ENCODE results near the gene ZNF425.
"Not testable (repeated sequence)": the region's sequence is repeated elsewhere in the genome, so short reads cannot be mapped to it uniquely, and the experiment has no call there.

ZNF425 gene

GRCh38 chr7:149133028-149133710 is 7.0 kb upstream of the ZNF425 start:
- DNase-seq (ENCODE audit: low spot score), result no peak

DNA sequence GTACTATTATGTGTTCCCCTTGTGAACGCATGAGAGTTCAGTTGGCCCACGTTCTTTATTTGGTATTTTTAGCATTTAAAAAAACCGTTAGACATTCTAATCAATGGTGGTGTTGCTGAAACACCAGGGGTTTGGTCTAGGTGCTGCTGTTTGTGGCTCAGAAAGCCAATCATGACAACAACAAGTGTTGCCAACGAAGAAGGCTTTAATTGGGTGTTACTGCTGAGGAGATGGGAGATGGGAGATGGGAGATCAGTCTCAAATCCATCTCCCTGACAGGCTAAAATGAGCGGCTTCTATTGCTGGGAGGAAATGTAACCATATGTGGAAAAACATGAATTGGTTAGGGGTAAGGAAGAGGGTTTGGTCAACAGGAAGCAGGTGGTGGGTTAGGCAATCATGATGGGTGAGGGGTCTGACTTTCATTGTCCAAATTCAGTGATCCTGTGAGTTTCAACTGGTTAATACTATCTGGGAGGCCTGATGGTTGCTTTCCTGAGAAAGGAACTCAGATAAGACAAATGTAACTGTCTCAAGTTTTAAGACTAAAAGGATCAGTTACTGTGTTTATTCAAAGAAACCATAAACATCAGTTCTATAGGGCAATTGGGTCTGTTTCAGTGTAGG is 4.6 kb upstream of the ZNF425 start:
- no peak for DNase-seq (ENCODE audit: low spot score)

DNA sequence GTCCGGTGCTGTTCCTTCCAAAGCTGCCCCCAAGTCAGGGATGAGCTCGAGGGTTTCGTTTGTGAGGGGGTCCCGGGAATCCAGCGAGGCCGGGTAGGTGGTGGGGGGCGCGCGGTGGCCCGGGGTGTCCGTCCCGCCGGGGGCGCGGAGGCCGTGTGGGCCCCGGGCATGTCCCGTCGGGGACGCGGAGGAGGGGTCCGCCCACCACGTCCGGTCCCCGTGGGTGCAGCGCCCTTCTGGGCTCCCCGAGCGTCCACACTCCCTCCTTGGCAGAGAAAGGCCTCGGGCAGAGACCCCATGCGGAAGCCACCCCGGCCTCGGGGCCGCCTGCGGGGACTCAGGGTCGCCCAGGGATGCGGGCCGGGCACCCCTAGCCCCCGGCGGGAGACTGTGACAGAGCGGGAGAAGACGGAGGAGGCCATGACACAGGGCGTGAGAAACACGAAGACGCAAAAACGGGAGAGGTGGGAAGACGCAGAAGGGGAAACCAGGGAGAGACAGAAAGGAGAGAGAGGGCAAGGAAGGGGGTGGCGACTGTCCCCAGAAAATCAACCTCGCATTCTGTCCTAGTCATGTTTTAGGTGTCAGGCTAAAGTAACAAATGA is 640 bp upstream of the ZNF425 start:
- no peak for DNase-seq (ENCODE audit: low spot score)

- DNase-seq (ENCODE audit: low spot score), result no peak
Observed at GRCh38 chr7:149125189-149125862, 798 bp downstream of the ZNF425 start.

DNA sequence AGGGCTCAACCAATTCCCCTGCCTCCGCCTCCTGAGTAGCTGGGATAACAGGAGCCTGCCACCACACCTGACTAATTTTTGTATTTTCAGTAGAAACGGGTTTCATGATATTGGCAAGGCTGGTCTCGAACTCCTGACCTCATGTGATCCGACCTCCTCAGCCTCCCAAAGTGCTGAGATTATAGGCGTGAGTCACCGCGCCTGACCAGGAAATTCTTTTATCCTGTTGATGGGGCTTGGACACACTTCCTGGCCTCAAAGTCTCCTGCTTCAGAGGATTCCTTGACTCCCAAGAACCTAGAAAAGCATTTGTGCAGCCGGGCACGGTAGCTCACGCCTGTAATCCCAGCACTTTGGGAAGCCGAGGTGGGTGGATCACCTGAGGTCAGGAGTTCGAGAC is 16.2 kb downstream of the ZNF425 start:
- no peak for DNase-seq (ENCODE audit: low spot score)

- no peak for DNase-seq (ENCODE audit: low spot score)
Observed at GRCh38 chr7:149104749-149105148, 21.4 kb downstream of the ZNF425 start.

GRCh38 chr7:149104214-149104613 is 21.9 kb downstream of the ZNF425 start:
- DNase-seq (ENCODE audit: low spot score), result no peak

DNA sequence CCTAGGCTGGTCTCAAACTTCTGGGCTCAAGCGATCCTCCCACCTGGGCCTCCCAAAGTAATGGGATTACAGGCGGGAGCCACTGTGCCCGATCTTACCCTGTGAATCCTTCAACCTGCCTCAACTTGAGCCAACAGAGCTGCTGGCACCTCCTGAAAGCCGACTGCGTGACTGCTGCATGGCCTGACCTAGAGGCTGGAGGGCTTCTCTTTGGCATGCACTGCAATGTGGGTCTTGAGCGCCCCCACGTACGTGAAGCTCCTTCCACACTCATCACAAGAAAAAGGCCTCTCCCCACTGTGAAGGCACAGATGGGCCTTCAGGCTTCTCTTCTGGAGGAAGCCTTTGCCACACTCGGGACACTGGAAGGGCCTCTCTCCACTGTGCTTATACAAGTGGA is 22.7 kb downstream of the ZNF425 start:
- DNase-seq (ENCODE audit: low spot score), result no peak

- DNase-seq (ENCODE audit: low spot score), result no peak
Observed at GRCh38 chr7:149102666-149103065, 23.5 kb downstream of the ZNF425 start.

DNA sequence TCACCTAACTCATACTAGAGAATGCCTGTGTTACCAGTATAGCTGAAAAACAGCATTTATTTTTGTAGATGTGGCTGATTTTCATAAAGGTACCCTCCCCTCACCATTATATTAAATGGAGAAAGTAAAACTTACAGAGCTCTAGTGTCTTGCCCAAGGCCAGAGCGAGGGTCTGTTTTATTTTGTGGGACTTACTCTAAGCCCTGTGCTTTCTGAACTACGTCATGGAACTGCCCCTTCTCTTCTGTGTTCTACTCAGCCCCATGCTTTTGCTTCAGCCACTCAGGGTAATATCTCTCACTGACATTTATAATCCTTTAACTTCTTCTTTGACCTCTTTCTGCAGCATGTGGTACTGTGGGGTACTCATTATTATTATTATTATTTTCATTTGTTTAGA is 25.3 kb downstream of the ZNF425 start:
- no peak for DNase-seq (ENCODE audit: low spot score)

GRCh38 chr7:149099058-149099457 is 27.1 kb downstream of the ZNF425 start:
- no peak for DNase-seq (ENCODE audit: low spot score)

DNA sequence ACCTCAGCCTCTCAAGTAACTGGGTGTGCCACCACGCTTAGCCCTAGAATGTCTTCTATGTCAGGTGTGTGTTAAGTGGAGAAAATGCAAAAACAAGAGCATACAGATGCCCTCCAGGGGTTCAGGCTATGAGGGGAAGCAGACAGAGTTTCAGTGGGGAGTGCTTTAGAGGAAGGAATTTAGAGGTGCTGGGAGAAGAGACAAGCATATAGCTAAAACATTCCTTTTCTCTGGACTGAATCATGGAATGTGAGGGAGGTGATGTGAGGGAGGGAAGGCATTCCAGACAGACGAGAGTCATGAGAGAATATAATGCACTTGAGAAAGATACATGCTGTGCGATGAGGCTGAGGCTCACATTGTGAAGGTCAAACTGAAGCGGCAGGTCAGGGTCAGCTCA is 29.0 kb downstream of the ZNF425 start:
- DNase-seq (ENCODE audit: low spot score), result no peak

GRCh38 chr7:149093228-149093627 is 32.9 kb downstream of the ZNF425 start:
- DNase-seq (ENCODE audit: low spot score), result no peak

DNA sequence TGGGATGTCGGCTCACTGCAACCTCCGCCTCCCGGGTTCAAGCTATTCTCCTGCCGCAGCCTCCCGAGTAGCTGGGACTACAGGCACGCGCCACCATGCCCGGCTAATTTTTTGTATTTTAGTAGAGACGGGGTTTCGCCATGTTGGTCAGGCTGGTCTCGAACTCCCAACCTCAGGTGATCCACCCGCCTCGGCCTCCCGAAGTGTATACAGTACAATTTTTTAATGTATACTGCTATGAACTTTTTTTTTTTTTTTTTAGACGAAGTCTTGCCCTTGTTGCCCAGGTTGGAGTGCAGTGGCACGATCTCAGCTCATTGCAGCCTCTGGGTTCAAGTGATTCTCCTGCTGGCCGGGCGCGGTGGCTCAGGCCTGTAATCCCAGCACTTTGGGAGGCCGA is 33.9 kb downstream of the ZNF425 start:
- DNase-seq (ENCODE audit: low spot score), result not testable (repeated sequence)

DNA sequence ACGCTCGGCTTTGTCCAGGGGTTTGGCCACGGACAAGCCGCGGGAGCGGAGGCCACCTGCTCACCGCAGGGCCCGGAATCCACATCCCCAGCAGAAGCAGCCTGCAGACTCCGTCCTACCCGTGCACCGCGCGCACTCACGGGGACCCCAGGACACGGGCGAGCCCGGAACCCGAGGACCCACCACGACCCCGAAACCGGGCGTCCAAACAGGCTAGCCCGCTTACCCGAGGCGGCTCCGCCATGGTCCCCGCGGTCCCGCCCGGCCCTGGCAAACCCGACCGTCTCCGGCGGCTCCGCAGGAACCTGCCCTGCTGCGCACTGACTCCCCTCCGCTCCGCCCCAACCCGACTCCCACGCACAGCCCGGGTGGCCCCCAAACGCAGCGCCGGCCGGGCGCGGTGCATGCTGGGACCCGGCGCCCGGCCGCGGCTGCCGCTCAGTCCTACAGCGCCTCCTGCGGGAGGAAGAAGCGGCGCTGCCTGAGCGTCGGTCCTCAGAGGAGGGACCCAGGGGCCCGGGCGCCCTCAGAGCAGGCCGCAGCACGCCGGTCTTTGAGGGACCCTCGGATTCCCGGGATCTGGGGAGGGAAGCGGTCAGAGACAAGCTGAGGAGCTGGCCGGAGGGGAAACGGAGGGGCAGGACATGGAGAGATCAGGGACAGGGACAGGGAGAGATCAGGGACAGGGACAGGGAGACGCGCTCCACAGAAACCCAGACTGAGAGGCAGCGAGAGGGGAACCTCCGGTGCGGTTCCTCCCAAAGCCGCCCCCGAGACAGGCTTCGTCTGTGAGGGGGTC is 35.5 kb downstream of the ZNF425 start, which contains the start of gene ZNF786:
TSS of gene ZNF786 (minus strand) at position 322 of the 799 bp plus-strand sequence. CDS start at position 244, 78 bp downstream.
- peak; percentile 82 for DNase-seq (ENCODE audit: low spot score)

DNA sequence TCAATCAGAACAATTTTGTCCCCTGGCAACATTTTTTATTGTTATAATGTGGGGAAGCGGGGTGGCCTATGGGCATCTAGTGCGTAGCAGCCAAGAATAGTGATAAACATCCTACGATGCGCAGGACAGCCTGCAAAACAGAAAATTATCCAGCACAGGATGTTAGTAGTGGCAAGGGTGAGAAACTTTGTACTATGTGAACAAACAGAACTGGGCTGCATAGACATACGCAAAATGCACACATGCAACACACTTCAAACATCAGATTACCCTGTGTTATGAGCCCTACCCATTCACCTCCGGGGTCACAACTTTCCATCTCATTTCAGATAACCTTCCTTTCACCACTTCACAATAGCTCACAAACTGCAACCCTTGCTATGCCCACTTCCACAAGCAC is 38.7 kb downstream of the ZNF425 start:
- DNase-seq (ENCODE audit: low spot score), result no peak

DNA sequence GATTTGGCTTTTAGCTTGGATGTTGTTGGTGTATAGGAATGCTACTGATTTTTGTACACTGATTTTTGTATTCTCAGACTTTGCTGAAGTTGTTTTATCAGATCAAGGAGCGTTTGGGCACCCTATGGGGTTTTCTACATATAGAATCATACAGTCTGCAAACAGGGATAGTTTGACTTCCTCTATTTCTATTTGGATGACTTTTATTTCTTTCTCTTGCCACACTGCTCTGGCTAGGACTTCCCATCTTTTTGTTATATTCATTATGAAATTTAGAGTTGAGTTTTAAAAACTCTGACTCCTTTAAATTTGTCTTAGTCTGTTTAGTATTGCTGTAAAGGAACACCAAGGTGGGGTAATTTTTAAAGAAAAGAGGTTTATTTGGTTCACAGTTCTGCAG is 40.3 kb downstream of the ZNF425 start:
- DNase-seq (ENCODE audit: low spot score), result no peak

DNA sequence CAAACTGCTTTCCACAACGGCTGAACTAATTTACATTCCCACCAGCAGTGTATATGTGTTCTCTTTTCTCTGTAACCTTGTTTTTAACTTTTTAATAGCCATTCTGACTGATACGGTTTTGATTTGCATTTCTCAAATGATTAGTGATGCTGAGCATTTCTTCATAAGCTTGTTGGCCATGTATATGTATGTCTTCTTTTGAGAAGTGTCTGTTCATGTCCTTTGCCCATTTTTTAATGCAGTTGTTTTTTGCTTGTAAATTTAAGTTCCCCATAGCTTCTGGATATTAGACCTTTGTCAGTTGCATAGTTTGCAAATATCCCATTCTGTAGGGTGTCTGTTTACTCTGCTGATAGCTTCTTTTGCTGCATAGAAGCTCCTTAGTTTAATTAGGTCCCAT is 41.7 kb downstream of the ZNF425 start:
- DNase-seq (ENCODE audit: low spot score), result no peak

DNA sequence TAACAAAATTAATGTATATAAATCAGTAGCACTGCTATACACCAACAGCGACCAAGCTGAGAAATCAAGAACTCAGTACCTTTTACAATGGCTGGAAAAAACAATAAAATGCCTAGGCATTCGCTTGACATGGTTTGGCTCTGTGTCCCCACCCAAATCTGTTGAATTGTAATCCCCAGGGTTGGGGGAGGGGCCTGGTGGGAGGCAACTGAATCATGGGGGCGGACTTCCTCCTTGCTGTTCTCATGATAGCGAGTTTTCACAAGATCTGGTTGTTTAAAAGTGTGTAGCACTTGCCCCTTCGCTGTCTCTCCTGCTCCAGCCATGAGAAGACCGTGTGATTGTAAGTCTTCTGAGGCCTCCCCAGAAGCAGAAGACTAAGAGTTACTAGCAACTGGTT is 44.2 kb downstream of the ZNF425 start:
- DNase-seq (ENCODE audit: low spot score), result no peak

GRCh38 chr7:149077594-149077993 is 48.5 kb downstream of the ZNF425 start:
- DNase-seq (ENCODE audit: low spot score), result no peak

DNA sequence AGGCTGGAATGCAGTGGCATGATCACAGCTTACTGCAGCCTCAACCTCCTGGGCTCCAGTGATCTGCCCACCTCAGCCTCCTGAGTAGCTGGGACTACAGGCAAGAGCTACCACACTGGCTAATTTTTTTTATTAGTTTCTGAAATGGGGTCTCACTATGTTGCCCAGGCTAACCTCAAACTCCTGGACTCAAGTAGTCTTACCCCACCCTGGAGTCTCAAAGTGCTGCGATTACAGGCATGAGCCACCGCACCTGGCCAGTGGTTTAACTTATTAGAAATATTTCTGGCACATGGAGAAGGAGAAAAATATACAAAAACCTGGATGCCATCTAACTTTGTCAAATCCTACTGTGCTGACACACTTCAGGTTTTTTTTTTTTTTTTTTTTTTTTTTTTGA is 50.8 kb downstream of the ZNF425 start:
- DNase-seq (ENCODE audit: low spot score), result no peak
